Lung (tissue), 13 donors: ENCODE results near the gene OR6S1. TPM values are rescaled to one million over a fixed set of nuclear protein-coding genes. Genes with fewer than 3 reads are reported as not detected.

Experiments used
- ATAC-seq: fragments of 200-7000 bp; cut with Tn5 transposase; one replicate; pipeline ENCODE4 v1.9.1; 2020; ENCODE audit warnings: moderate number of reproducible peaks; ENCODE audit not compliant: insufficient read depth, low FRiP score
- DNase-seq, 3 donors: peaks; one replicate each; pipeline ENCODE4 v3.0.0-alpha.2; 2013 to 2017
- H3K27ac ChIP-seq, 2 donors: one replicate each; pipeline ENCODE4 v1.5.1; 2013; ENCODE audit warnings: mild to moderate bottlenecking in 2 of 2, moderate library complexity in 2 of 2, control low read depth in 1 of 2, inconsistent platforms in 1 of 2, low read depth in 1 of 2, low read length in 1 of 2
- H3K27me3 ChIP-seq, 3 donors: one replicate each; pipeline ENCODE4 v1.5.1; 2013; ENCODE audit warnings: low read length in 2 of 3; ENCODE audit not compliant: control insufficient read depth in 3 of 3, insufficient read depth in 3 of 3
- H3K36me3 ChIP-seq, 4 donors: one replicate each; pipeline ENCODE4 v1.5.1; 2013; ENCODE audit warnings: low read length in 4 of 4, mild to moderate bottlenecking in 1 of 4, moderate library complexity in 1 of 4; ENCODE audit not compliant: control insufficient read depth in 4 of 4, insufficient read depth in 4 of 4
- H3K4me1 ChIP-seq, 5 donors: one replicate each; pipeline ENCODE4 v1.5.1; 2013; ENCODE audit warnings: low read length in 5 of 5, mild to moderate bottlenecking in 2 of 5, moderate library complexity in 1 of 5; ENCODE audit not compliant: control insufficient read depth in 5 of 5, insufficient read depth in 5 of 5
- H3K4me3 ChIP-seq: one replicate; pipeline ENCODE4 v1.5.1; 2013; ENCODE audit warnings: mild to moderate bottlenecking, control low read depth, moderate library complexity
- H3K9ac ChIP-seq, 2 donors: one replicate each; pipeline ENCODE4 v1.5.1; 2013; ENCODE audit warnings: low read length in 2 of 2, control low read depth in 1 of 2; ENCODE audit not compliant: insufficient read depth in 1 of 2
- H3K9me3 ChIP-seq, 4 donors: one replicate each; pipeline ENCODE4 v1.5.1; 2013; ENCODE audit warnings: low read length in 3 of 4, mild to moderate bottlenecking in 1 of 4, moderate library complexity in 1 of 4; ENCODE audit not compliant: control insufficient read depth in 4 of 4, insufficient read depth in 3 of 4
- CTCF ChIP-seq: IDR thresholded peaks from 2 replicates; pipeline ENCODE4 v1.5.1; 2012; ENCODE audit warnings: mild to moderate bottlenecking; ENCODE audit errors: control extremely low read depth, extremely low read depth
- WGBS, 2 donors: extraction: QIAGEN DNeasy Blood & Tissue Kit; methylation state at CpG; one replicate each; pipeline ENCODE4 v1.1.7; 2013; 5-methylcytosine and 5-hydroxymethylcytosine counted together
- polyA plus RNA-seq, 2 donors: library from polyadenylated mRNA; stranded (reverse); fragments of 200-250 nt; gene quantifications; one replicate each; pipeline ENCODE4 v1.2.1, GENCODE V29; 2013
- small RNA-seq: library from RNA; depleted of rRNA; stranded (forward); fragments of <200 nt; gene quantifications from one replicate; pipeline ENCODE3, GENCODE V24; 2014; ENCODE audit warnings: low replicate concordance
- total RNA-seq, 2 donors: library from RNA; depleted of rRNA in 1 of 2; stranded (reverse); fragments of >200 nt in 1 of 2; gene quantifications; one replicate each; pipeline ENCODE4 v1.2.1, GENCODE V29; 2014 to 2021
- donor health status: control.
- donor health status: control.
- donor health status: Bipolar disorder and iron deficiency.
- donor health status: healthy.
- donor health status: DM: yes; HTN: yes; CAD: no.

Gene OR6S1
- total and polyA plus RNA-seq, 4 donors, result not detected

GRCh38 chr14:20591235-20591634 lies 50.3 kb downstream of the OR6S1 start, which contains the start of gene RNASE12:
TSS of gene RNASE12 (minus strand) at chr14:20591376. CDS start at chr14:20590723, 653 bp downstream.
- no peak within 1 kb of the TSS for H3K4me3 ChIP-seq
- no peak for TF ChIP-seq CTCF
- WGBS, 2 donors, result 83 to 87% methylated on average over 4 of the region's 4 CpGs
- H3K27ac ChIP-seq, result no peak within 1 kb of the TSS
- H3K27me3 ChIP-seq, result no peaks in the 10 kb centered on the region
- H3K36me3 ChIP-seq, result no peaks in the 10 kb centered on the region
- ATAC-seq (no peak), DNase-seq (no peak)
- H3K9ac ChIP-seq, result no peak within 1 kb of the TSS
- H3K4me1 ChIP-seq, result no peaks in the 10 kb centered on the region
- no peaks in the 10 kb centered on the region for H3K9me3 ChIP-seq

Small RNAs within 50 kb of the gene (small RNA-seq; reads per million reads assigned to genes)
- not detected for gene RF00019

Other genes with a start within 250 kb of the OR6S1 start
- 10 to 100 TPM; 21.8 to 44.7 TPM for gene TEP1, start 228.2 kb downstream of the OR6S1 start, total RNA-seq
- gene TEP1, start 228.2 kb downstream of the OR6S1 start, polyA plus RNA-seq, result 10 to 100 TPM; 15.7 to 23.2 TPM
- gene KLHL33, start 205.5 kb downstream of the OR6S1 start, total RNA-seq, result under 1 TPM; 0.25 to 0.51 TPM
- under 1 TPM; 0.03 to 0.08 TPM for gene KLHL33, start 205.5 kb downstream of the OR6S1 start, polyA plus RNA-seq
- 10 to 100 TPM; 35.5 to 44.8 TPM for gene OSGEP, start 186.9 kb downstream of the OR6S1 start, total RNA-seq
- 10 to 100 TPM; 43.5 to 54.1 TPM for gene OSGEP, start 186.9 kb downstream of the OR6S1 start, polyA plus RNA-seq
- 100 to 1,000 TPM in 1 of 2 donors, 10 to 100 TPM in 1; 66.2 to 144 TPM for gene APEX1, start 186.5 kb downstream of the OR6S1 start, total RNA-seq
- 100 to 1,000 TPM in 1 of 2 donors, 10 to 100 TPM in 1; 95.8 to 159 TPM for gene APEX1, start 186.5 kb downstream of the OR6S1 start, polyA plus RNA-seq
- gene PIP4P1, start 180.3 kb downstream of the OR6S1 start, total RNA-seq, result 10 to 100 TPM; 22.2 to 35.6 TPM
- gene PIP4P1, start 180.3 kb downstream of the OR6S1 start, polyA plus RNA-seq, result 10 to 100 TPM; 27.4 to 46.7 TPM
- gene PNP, start 172.3 kb downstream of the OR6S1 start, total RNA-seq, result 10 to 100 TPM; 15.5 to 41.4 TPM
- 100 to 1,000 TPM in 1 of 2 donors, 10 to 100 TPM in 1; 32.7 to 119 TPM for gene PNP, start 172.3 kb downstream of the OR6S1 start, polyA plus RNA-seq
- gene RNASE10, start 136.2 kb downstream of the OR6S1 start, total RNA-seq, result 1 to 10 TPM in 1 of 2 donors, not detected in 1; 1.2 TPM
- gene RNASE10, start 136.2 kb downstream of the OR6S1 start, polyA plus RNA-seq, result under 1 TPM in 1 of 2 donors, not detected in 1; 0.06 TPM
- gene RNASE9, start 80.6 kb downstream of the OR6S1 start, total RNA-seq, result not detected
- gene RNASE9, start 80.6 kb downstream of the OR6S1 start, polyA plus RNA-seq, result not detected
- gene RNASE11, start 53.7 kb downstream of the OR6S1 start, total RNA-seq, result not detected
- gene RNASE11, start 53.7 kb downstream of the OR6S1 start, polyA plus RNA-seq, result not detected
- gene RNASE12, start 50.3 kb downstream of the OR6S1 start, total RNA-seq, result not detected
- gene RNASE12, start 50.3 kb downstream of the OR6S1 start, polyA plus RNA-seq, result not detected
- 10 to 100 TPM; 14.5 to 51.9 TPM for gene RNASE4, start 42.9 kb upstream of the OR6S1 start, total RNA-seq
- 10 to 100 TPM; 28.4 to 28.8 TPM for gene RNASE4, start 42.9 kb upstream of the OR6S1 start, polyA plus RNA-seq
- 10 to 100 TPM; 14.0 to 16.3 TPM for gene ANG, start 47.1 kb upstream of the OR6S1 start, total RNA-seq
- gene ANG, start 47.1 kb upstream of the OR6S1 start, polyA plus RNA-seq, result 10 to 100 TPM; 19.6 to 27.5 TPM
- gene EDDM3A, start 104.2 kb upstream of the OR6S1 start, total RNA-seq, result not detected
- not detected for gene EDDM3A, start 104.2 kb upstream of the OR6S1 start, polyA plus RNA-seq
- gene EDDM3B, start 126.7 kb upstream of the OR6S1 start, total RNA-seq, result not detected
- gene EDDM3B, start 126.7 kb upstream of the OR6S1 start, polyA plus RNA-seq, result under 1 TPM in 1 of 2 donors, not detected in 1; 0.09 TPM
- 10 to 100 TPM in 1 of 2 donors, 1 to 10 TPM in 1; 8.1 to 15.9 TPM for gene RNASE6, start 139.6 kb upstream of the OR6S1 start, total RNA-seq
- 10 to 100 TPM in 1 of 2 donors, 1 to 10 TPM in 1; 5.1 to 37.2 TPM for gene RNASE6, start 139.6 kb upstream of the OR6S1 start, polyA plus RNA-seq
- gene RNASE1, start 161.2 kb upstream of the OR6S1 start, total RNA-seq, result 100 to 1,000 TPM; 511 to 773 TPM
- 1,000 to 10,000 TPM; 1,226 to 1,326 TPM for gene RNASE1, start 161.2 kb upstream of the OR6S1 start, polyA plus RNA-seq
- under 1 TPM in 1 of 2 donors, not detected in 1; 0.31 TPM for gene RNASE3, start 249.7 kb upstream of the OR6S1 start, total RNA-seq
- 1 to 10 TPM in 1 of 2 donors, under 1 TPM in 1; 0.79 to 2.5 TPM for gene RNASE3, start 249.7 kb upstream of the OR6S1 start, polyA plus RNA-seq